ENCODE data around the gene MARK2.

The MARK2 gene

DNA sequence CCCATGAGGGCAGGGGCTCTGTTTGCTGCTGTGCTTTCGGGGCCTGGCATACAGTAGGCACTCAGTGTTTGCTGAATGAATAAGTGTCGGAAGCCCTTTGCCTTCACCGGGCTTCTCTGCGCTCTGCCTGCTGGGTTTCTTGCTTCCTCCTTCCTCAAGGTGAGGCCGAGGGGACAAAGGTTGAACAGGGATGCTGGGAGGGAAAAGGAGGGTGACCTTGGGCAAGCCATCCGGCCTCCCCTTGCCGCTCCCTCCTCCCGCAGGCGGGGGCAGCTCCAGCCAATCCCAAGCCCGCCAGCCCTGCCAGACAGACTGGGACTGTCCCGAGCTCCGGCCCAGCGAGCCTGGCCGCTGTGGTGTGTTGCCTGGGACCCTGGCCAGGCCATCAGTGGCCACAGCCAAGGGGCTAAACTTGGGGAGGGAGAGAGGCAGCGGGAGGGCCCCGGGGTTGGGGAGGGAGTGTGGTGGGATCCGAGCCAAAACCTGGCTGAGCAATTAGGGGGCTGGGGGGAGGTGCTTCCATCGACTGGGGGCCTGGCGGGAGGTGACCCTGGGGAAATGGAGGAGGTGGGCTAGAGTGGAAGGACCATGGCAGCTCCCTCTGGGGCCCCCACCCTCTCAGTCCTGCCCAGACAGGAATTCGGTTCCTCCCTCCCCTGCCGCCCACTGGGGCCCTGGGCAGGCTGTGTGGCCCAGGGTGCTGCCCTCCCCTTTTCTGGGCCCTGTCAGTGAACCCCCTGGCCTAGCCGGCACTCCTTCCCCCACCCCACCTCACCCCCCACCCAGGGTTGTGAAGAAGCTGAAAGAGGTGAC, 81.4 kb downstream of the MARK2 start:
- peak overlapping the region; percentile 95 for H3K27ac ChIP-seq

DNA sequence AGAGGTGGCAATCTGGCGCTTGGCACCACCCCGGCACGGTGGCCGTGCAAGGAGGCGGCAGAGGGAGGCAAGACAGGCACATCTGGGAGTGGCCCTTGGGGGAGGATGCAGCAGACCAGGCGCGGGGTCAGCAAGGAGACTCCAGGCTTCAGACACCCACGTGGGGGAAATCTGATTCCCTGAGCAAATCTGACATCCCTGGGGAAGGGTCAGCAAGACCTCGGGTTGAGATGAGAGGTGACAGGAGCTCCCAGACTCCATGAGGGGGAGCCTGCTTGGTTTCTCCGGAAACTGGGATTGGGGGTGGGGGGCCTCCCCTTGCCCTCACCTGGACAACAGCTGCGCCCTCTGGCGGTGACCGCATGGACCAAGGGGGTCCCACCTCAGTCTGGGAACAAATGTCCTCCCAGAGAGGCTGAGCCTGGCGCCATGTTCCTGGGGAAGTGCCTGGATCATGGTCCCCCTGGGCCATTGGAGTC, 82.1 kb downstream of the MARK2 start:
- TF ChIP-seq, protein P1, sequence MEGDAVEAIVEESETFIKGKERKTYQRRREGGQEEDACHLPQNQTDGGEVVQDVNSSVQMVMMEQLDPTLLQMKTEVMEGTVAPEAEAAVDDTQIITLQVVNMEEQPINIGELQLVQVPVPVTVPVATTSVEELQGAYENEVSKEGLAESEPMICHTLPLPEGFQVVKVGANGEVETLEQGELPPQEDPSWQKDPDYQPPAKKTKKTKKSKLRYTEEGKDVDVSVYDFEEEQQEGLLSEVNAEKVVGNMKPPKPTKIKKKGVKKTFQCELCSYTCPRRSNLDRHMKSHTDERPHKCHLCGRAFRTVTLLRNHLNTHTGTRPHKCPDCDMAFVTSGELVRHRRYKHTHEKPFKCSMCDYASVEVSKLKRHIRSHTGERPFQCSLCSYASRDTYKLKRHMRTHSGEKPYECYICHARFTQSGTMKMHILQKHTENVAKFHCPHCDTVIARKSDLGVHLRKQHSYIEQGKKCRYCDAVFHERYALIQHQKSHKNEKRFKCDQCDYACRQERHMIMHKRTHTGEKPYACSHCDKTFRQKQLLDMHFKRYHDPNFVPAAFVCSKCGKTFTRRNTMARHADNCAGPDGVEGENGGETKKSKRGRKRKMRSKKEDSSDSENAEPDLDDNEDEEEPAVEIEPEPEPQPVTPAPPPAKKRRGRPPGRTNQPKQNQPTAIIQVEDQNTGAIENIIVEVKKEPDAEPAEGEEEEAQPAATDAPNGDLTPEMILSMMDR (IDR thresholded peaks at IDR 0.05) = no peak
- no peak for TF ChIP-seq ZFX (IDR thresholded peaks at IDR 0.05; ENCODE audit: borderline replicate concordance)

More for the DNA sequence above, 81.4 kb downstream of the MARK2 start:
- TF ChIP-seq ZFX (IDR thresholded peaks at IDR 0.05; ENCODE audit: borderline replicate concordance) = no peak
- TF ChIP-seq, protein P1 (IDR thresholded peaks at IDR 0.05) = no peak

DNA sequence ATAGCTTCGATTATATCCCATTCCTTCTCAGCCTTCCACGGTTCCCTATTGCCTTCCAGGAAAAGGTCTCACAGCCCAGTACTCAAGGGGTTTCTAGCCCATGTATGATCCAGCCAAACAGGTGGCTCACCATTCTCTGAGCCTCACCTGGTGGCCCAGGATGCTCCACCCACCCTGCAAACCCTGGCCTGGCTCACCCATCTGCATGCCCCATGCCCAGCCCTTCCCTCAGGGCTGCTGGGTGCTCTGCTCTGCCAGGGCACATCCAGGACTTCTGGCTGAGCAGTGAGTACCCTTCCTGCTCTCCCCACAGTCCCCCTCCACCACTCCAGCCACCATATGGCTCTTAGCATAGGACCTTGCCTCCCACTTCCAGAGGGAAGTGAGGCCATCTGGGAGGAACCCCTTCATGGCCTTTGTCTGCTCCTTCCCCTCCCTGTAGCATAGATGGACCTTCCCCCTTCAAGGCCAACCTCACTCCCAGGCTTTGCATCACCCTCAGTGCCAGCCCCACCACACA, 83.8 kb downstream of the MARK2 start:
- TF ChIP-seq ZFX (IDR thresholded peaks at IDR 0.05; ENCODE audit: borderline replicate concordance) = no peak
- TF ChIP-seq, protein P1 (IDR thresholded peaks at IDR 0.05) = no peak
- 0 out of 2 replicates have a peak overlapping the region, but pooled peaks have one; percentile 18 for H3K27ac ChIP-seq

More for the DNA sequence above, 82.1 kb downstream of the MARK2 start:
- H3K27ac ChIP-seq = peak overlapping the region; percentile 95; the same call in 1 of the 2 replicates

DNA sequence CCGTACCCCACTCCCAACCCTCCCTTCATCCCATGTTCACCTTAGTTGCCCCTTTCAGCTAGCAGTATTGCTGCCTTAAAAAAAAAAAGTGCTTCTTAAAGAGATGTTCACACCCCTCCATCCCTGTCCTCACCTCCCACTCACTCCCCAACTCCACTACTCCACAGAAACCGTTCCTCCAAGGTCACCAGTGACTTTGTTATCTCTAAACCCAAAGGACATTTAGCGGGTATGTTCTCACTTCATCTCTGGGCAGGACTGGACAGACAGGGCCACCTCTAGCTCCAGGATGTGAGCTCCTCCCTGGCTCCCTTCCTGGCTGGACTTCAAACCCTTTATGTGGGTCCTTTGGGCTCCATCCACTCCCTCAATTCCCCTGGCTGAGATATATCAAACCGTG, 84.4 kb downstream of the MARK2 start:
- no peak overlapping the region for H3K27ac ChIP-seq
- TF ChIP-seq ZFX (IDR thresholded peaks at IDR 0.05; ENCODE audit: borderline replicate concordance) = no peak
- TF ChIP-seq, protein P1 (IDR thresholded peaks at IDR 0.05) = no peak

DNA sequence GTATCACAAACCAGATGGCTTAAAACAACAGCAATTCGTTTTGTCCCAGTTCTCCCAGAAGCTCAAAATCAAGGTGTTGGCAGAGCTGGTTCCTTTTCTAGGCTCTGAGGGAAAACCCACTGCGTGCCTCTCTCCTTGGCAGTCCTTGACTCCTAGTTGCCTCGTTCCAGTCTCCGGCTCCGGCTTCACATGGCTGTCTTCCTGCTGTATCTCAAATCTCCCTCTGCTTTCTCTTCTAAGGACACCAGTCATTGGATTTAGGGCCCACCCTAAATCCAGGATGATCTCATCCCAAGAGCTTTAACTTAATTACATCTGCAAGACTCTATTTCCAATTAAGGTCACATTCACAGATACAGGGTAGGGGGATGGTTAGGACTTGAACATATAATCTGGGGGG, 90.7 kb downstream of the MARK2 start:
- H3K27ac ChIP-seq = no peak overlapping the region
- TF ChIP-seq, protein P1 (IDR thresholded peaks at IDR 0.05) = no peak
- TF ChIP-seq ZFX (IDR thresholded peaks at IDR 0.05; ENCODE audit: borderline replicate concordance) = no peak

DNA sequence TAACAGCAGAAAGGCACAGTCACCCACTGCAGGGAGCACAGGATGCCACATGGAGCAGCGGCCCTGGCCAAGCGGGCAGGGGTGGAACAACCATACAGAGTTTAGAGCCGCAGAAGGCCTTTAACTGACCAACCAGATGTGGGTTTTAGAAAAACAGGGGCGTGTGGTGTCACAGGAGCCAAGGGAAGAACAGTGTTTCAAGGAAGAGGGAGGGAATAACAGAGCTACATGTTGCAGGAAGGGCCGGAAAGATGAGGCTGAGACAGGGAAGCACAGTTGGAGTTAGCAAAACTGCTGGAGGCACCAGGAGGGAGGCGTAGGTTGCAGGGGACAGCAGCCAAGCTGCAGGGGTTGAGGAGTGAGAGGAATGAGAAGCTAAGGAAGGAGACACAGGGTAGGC, 92.1 kb downstream of the MARK2 start:
- H3K27ac ChIP-seq = no peak overlapping the region
- TF ChIP-seq, protein P1 (IDR thresholded peaks at IDR 0.05) = no peak
- no peak for TF ChIP-seq ZFX (IDR thresholded peaks at IDR 0.05; ENCODE audit: borderline replicate concordance)

DNA sequence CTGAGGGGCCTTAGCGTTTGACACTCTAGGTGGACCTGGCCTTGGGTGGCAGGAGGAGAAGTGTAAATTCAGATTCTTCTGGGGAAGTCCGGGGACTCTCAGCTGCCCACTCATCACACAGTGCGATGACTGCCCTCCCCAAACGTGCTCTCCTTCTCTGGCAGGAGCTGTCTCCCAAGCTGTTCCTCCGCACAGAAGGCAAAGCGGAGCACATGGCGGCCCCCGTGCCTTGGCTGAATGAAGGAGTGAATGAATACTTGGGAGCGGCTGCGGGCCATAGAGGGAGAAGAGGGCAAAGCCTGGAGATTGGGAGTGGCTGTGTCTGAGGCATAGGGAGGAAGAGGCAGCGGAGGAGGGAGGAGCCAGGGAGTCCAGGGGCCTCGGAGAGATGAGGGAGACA, 93.0 kb downstream of the MARK2 start:
- no peak for TF ChIP-seq ZFX (IDR thresholded peaks at IDR 0.05; ENCODE audit: borderline replicate concordance)
- H3K27ac ChIP-seq = no peak overlapping the region
